HG03064 (cell line): ENCODE data around the gene BHLHE41.
A peak's percentile ranks its signal among the peaks of the same experiment; 100 is the strongest.

Source experiments
- ATAC-seq: cut with Tn5 transposase; IDR thresholded peaks from one replicate; pipeline ENCODE4 v1.9.1; 2021; ENCODE audit warnings: low read depth; ENCODE audit not compliant: unreplicated experiment

BHLHE41 gene

GRCh38 chr12:26090836-26091510 is 33.9 kb downstream of the BHLHE41 start:
- no peak for ATAC-seq

GRCh38 chr12:26088998-26089397 is 35.8 kb downstream of the BHLHE41 start:
- ATAC-seq = peak; percentile 59

- no peak for ATAC-seq
These were observed 37.9 kb downstream of the BHLHE41 start for GRCh38 chr12:26086936-26087335.

GRCh38 chr12:26080911-26081310 is 43.9 kb downstream of the BHLHE41 start:
- ATAC-seq = no peak

GRCh38 chr12:26077915-26078702 is 46.7 kb downstream of the BHLHE41 start:
- no peak for ATAC-seq
